Measurements from ENCODE around the gene ATG12. TPM values are rescaled to one million over a fixed set of nuclear protein-coding genes. Genes with fewer than 3 reads are reported as not detected.
A peak's percentile ranks its signal among the peaks of the same experiment; 100 is the strongest.

ATG12 gene
- total RNA-seq, 1 donor from 2014 or later = 46.7 TPM

DNA sequence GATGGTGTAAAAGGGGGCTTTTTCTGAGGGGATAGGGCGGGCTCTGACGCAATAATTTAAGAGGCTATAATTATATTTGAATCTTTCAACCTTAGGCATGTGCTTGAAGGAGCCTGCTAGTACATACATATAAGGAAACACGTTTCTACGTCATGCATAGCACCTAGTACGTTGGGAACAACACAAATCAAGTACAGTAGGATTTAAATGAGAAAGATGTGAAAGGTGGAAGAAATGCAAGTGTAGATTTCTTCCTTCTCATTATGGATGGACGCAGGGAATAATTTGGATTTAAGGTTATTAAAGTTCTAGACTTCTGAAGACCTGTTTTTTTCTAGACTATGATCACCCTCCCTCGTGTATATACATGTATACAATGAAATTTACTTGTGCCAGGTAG lies 24.0 kb downstream of the ATG12 start:
- peak overlapping the region; percentile 37 for H3K4me3 Mint-ChIP-seq (ENCODE audit: low read depth)
- peaks cover 16% of the 10 kb centered on the region for H3K4me1 Mint-ChIP-seq (ENCODE audit: low read depth)
- H3K36me3 Mint-ChIP-seq (ENCODE audit: insufficient read depth) = peaks cover 3% of the 10 kb centered on the region
- TF ChIP-seq, protein P1, sequence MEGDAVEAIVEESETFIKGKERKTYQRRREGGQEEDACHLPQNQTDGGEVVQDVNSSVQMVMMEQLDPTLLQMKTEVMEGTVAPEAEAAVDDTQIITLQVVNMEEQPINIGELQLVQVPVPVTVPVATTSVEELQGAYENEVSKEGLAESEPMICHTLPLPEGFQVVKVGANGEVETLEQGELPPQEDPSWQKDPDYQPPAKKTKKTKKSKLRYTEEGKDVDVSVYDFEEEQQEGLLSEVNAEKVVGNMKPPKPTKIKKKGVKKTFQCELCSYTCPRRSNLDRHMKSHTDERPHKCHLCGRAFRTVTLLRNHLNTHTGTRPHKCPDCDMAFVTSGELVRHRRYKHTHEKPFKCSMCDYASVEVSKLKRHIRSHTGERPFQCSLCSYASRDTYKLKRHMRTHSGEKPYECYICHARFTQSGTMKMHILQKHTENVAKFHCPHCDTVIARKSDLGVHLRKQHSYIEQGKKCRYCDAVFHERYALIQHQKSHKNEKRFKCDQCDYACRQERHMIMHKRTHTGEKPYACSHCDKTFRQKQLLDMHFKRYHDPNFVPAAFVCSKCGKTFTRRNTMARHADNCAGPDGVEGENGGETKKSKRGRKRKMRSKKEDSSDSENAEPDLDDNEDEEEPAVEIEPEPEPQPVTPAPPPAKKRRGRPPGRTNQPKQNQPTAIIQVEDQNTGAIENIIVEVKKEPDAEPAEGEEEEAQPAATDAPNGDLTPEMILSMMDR (IDR thresholded peaks at IDR 0.05; ENCODE audit: unreplicated experiment) = no peak
- peaks cover 31% of the 10 kb centered on the region for H3K27me3 Mint-ChIP-seq
- H3K27ac Mint-ChIP-seq = no peak overlapping the region
- DNase-seq (ENCODE audit: low spot score, unreplicated experiment) = no peak
- H3K9me3 Mint-ChIP-seq (ENCODE audit: low read depth) = no peaks in the 10 kb centered on the region

DNA sequence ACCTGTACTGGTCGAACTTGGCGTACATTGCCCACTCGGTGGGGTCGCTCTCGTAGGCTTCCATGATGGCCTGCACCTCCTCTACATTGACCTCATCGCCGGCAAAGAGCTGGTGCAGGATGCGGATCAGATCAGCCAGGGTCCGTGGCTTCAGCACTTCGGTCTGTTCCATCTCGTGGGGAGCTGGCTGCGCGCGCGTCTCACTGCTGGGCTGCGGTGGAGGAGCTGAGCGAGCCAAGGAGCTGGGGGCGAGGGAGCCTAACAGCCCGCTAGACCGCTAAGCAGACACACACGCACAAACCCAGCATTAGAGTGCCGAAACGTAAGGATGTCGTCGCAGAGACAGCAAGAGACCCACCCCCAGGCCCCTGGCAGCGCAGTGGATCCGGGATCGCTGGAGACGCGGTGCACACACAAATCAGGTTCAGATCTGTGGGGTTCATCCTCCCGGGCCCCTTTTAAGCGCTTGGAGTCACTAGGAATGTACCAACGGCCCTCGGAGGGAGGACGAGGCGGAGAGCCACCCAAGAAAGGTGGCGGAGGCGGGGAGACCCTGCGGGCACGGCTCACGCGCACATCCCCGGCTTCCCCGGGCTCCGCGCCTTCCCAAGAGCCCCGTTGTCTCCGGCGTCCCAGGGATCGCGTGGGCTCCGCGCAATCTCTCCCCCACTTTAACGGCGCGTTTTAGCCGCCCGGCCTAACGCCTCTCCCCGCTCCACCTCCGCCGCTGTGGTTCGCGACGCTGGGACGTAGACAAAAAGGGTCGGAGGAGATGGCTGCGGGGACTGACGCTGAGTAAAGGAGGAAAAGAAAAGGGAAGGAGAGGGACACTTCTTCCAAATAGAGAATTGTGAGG lies 24.9 kb downstream of the ATG12 start, which contains the start of gene CDO1:
Gene CDO1, minus strand, starts transcription at position 434 of the 856 bp plus-strand sequence. Its CDS starts 262 bp downstream, at position 172.
- Mint-ChIP-seq H3K4me1 (ENCODE audit: low read depth) (peaks cover 16% of the 10 kb centered on the region), H3K27me3 (peaks cover 31% of the 10 kb centered on the region), H3K9me3 (ENCODE audit: low read depth) (no peaks in the 10 kb centered on the region), H3K36me3 (ENCODE audit: insufficient read depth) (peaks cover 4% of the 10 kb centered on the region), H3K27ac (peak within 1 kb of the TSS; percentile 96), H3K4me3 (ENCODE audit: low read depth) (peak within 1 kb of the TSS; percentile 96)
- peak; percentile 46 for DNase-seq (ENCODE audit: low spot score, unreplicated experiment)
- TF ChIP-seq, protein P1 (IDR thresholded peaks at IDR 0.05; ENCODE audit: unreplicated experiment) = no peak

DNA sequence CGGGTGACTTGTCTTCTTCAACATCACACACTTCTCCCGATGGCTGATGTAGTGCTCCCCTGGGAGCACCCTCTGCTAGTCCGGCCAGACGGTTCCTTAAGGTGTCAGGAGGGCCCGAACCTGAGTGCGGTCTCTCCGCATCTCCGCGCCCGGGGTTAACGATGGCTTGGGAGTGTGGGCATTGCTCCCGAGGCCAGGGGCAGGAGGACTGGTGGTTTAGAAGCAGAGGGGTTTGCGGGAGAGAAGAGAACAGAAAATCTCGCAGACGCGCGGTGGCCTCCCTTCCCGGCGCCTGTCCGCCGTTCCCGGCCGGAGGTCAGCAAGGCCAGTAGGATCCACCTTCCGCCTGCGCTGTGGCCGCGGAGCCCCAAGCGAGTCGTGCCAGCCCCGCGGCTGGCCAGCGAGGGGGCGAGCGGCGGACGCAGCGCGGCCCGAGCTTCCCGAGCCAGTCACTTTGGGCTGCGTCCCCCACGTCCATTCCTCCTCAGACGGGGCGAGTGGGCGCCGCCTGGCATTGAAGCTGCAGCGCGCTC lies 25.6 kb downstream of the ATG12 start:
- H3K4me1 Mint-ChIP-seq (ENCODE audit: low read depth) = peaks cover 16% of the 10 kb centered on the region
- no peaks in the 10 kb centered on the region for H3K9me3 Mint-ChIP-seq (ENCODE audit: low read depth)
- TF ChIP-seq, protein P1 (IDR thresholded peaks at IDR 0.05; ENCODE audit: unreplicated experiment) = no peak
- peaks cover 4% of the 10 kb centered on the region for H3K36me3 Mint-ChIP-seq (ENCODE audit: insufficient read depth)
- H3K4me3 Mint-ChIP-seq (ENCODE audit: low read depth) = peak overlapping the region; percentile 96
- peaks cover 31% of the 10 kb centered on the region for H3K27me3 Mint-ChIP-seq
- no peak for DNase-seq (ENCODE audit: low spot score, unreplicated experiment)
- peak overlapping the region; percentile 96 for H3K27ac Mint-ChIP-seq

DNA sequence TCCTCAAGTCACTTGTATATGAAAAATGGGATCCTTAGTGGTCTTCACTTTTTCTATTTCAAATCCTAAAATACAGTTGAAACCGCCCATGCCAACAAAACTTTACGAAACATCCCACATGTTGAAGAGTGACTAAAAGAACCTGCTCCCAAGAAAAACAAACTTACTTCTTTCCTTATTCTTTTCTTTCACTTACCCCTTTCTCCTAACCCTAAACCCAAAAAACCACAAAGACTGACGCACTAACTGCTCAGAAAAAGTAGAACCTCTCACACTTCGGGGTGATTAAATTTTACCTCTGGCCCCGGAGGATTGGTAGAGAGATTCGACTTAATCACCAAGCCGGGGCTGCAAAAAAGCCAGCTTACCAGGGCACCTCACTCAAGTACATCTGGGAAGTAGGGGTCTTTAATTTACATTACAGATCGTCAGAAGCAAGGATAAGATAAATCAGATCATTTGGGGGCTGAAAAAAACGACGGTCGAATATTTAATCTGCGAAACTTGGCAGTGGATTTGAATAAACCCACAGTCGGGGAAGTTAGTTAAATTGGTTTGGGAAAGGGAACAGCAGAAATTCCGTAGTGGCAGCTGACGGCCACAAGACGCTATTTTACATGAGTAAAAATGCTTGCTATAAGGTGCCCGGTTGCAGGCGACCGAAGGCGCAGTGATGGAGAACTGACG lies 26.2 kb downstream of the ATG12 start:
- Mint-ChIP-seq H3K36me3 (ENCODE audit: insufficient read depth) (peaks cover 4% of the 10 kb centered on the region), H3K27ac (no peak overlapping the region), H3K27me3 (peaks cover 27% of the 10 kb centered on the region), H3K9me3 (ENCODE audit: low read depth) (no peaks in the 10 kb centered on the region), H3K4me3 (ENCODE audit: low read depth) (peak overlapping the region; percentile 96), H3K4me1 (ENCODE audit: low read depth) (peaks cover 16% of the 10 kb centered on the region)
- TF ChIP-seq, protein P1 (IDR thresholded peaks at IDR 0.05; ENCODE audit: unreplicated experiment) = peak; percentile 27
- DNase-seq (ENCODE audit: low spot score, unreplicated experiment) = no peak

DNA sequence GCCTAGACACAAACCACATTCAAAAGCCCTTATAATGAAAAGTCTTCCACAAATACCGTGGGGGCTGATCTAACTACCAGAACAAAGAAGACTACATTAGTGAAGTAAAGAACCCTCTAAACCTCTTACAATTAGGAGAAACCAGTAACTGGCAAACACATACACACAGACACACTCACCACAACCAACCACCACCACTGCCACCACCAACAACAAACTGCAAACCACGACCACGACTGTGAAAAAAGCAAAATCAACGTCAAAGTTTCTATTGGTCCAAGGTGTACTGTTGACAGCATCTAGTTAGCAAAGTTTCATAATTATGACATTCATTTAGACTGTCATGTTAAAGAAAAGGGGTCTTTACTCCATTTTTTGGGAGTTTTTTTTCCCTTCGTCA lies 27.6 kb downstream of the ATG12 start:
- Mint-ChIP-seq H3K36me3 (ENCODE audit: insufficient read depth) (peaks cover 8% of the 10 kb centered on the region), H3K27ac (no peak overlapping the region), H3K4me1 (ENCODE audit: low read depth) (peaks cover 15% of the 10 kb centered on the region), H3K9me3 (ENCODE audit: low read depth) (no peaks in the 10 kb centered on the region), H3K27me3 (peaks cover 25% of the 10 kb centered on the region), H3K4me3 (ENCODE audit: low read depth) (peak overlapping the region; percentile 4)
- TF ChIP-seq, protein P1 (IDR thresholded peaks at IDR 0.05; ENCODE audit: unreplicated experiment) = no peak
- no peak for DNase-seq (ENCODE audit: low spot score, unreplicated experiment)

All from progenitor cell of endocrine pancreas (in vitro differentiated cells).